Measurements from ENCODE around the gene F10. TPM values are rescaled to one million over a fixed set of nuclear protein-coding genes. Genes with fewer than 3 reads are reported as not detected.

The F10 gene
- total RNA-seq, 6 donors from 2014 or later: 5.3 to 25.0 (median 8.8) TPM

GRCh38 chr13:113166266-113166665 is 43.7 kb downstream of the F10 start:
- Histone ChIP-seq H3K27ac (no peak overlapping the region), H3K4me3 (no peak overlapping the region), H3K4me1 (no peaks in the 10 kb centered on the region), H3K27me3 (peaks cover 0 to 9% (median 3%) of the 10 kb centered on the region in 4 donors), H3K36me3 (peaks cover 0 to 2% (median under 1%) of the 10 kb centered on the region in 4 donors), H3K9me3 (no peaks in the 10 kb centered on the region)
- TF ChIP-seq POLR2A (IDR thresholded peaks at IDR 0.05): no peak
- no peak for TF ChIP-seq POLR2AphosphoS5 (IDR thresholded peaks at IDR 0.05)
- no peak for TF ChIP-seq EP300 (IDR thresholded peaks at IDR 0.05)
- TF ChIP-seq, protein P1, sequence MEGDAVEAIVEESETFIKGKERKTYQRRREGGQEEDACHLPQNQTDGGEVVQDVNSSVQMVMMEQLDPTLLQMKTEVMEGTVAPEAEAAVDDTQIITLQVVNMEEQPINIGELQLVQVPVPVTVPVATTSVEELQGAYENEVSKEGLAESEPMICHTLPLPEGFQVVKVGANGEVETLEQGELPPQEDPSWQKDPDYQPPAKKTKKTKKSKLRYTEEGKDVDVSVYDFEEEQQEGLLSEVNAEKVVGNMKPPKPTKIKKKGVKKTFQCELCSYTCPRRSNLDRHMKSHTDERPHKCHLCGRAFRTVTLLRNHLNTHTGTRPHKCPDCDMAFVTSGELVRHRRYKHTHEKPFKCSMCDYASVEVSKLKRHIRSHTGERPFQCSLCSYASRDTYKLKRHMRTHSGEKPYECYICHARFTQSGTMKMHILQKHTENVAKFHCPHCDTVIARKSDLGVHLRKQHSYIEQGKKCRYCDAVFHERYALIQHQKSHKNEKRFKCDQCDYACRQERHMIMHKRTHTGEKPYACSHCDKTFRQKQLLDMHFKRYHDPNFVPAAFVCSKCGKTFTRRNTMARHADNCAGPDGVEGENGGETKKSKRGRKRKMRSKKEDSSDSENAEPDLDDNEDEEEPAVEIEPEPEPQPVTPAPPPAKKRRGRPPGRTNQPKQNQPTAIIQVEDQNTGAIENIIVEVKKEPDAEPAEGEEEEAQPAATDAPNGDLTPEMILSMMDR (IDR thresholded peaks at IDR 0.05): no peak
- WGBS, 2 donors: 86% methylated on average over 10 of the region's 10 CpGs
- DNase-seq (no peak), ATAC-seq (ENCODE audit: low FRiP score in 2 of 2) (no peak)

GRCh38 chr13:113166681-113167080 is 44.1 kb downstream of the F10 start:
- H3K4me3 ChIP-seq: no peak overlapping the region
- TF ChIP-seq POLR2AphosphoS5 (IDR thresholded peaks at IDR 0.05): no peak
- TF ChIP-seq, protein P1 (IDR thresholded peaks at IDR 0.05): no peak
- no peak for TF ChIP-seq EP300 (IDR thresholded peaks at IDR 0.05)
- no peak for TF ChIP-seq POLR2A (IDR thresholded peaks at IDR 0.05)
- DNase-seq (no peak), ATAC-seq (ENCODE audit: low FRiP score in 2 of 2) (no peak)
- H3K36me3 ChIP-seq: peaks cover 0 to 7% (median 3%) of the 10 kb centered on the region in 4 donors
- no peaks in the 10 kb centered on the region for H3K9me3 ChIP-seq
- WGBS, 2 donors: 87 to 93% methylated on average over 5 of the region's 5 CpGs
- H3K27me3 ChIP-seq: peaks cover 0 to 6% (median 2%) of the 10 kb centered on the region in 4 donors
- no peaks in the 10 kb centered on the region for H3K4me1 ChIP-seq
- H3K27ac ChIP-seq: no peak overlapping the region

- Histone ChIP-seq H3K27me3 (peaks cover 0 to 6% (median 2%) of the 10 kb centered on the region in 4 donors), H3K4me3 (no peak overlapping the region), H3K4me1 (no peaks in the 10 kb centered on the region), H3K36me3 (peaks cover 0 to 10% (median 5%) of the 10 kb centered on the region in 4 donors), H3K27ac (no peak overlapping the region), H3K9me3 (no peaks in the 10 kb centered on the region)
- WGBS, 2 donors: 91 to 93% methylated on average over 10 of the region's 10 CpGs
- no peak for ATAC-seq (ENCODE audit: low FRiP score in 2 of 2)
- no peak for DNase-seq
- no peak for TF ChIP-seq EP300 (IDR thresholded peaks at IDR 0.05)
- TF ChIP-seq, protein P1 (IDR thresholded peaks at IDR 0.05): no peak
- TF ChIP-seq POLR2A (IDR thresholded peaks at IDR 0.05): no peak
- no peak for TF ChIP-seq POLR2AphosphoS5 (IDR thresholded peaks at IDR 0.05)
These were observed 44.6 kb downstream of the F10 start for GRCh38 chr13:113167155-113167554.

GRCh38 chr13:113167575-113167974 is 45.0 kb downstream of the F10 start:
- peaks cover 0 to 6% (median 2%) of the 10 kb centered on the region in 4 donors for H3K27me3 ChIP-seq
- no peak for ATAC-seq (ENCODE audit: low FRiP score in 2 of 2)
- WGBS, 2 donors: 97 to 98% methylated on average over 3 of the region's 3 CpGs

More at GRCh38 chr13:113167575-113167974, 45.0 kb downstream of the F10 start:
- H3K36me3 ChIP-seq: peaks cover 0 to 13% (median 5%) of the 10 kb centered on the region in 4 donors
- H3K4me1 ChIP-seq: no peaks in the 10 kb centered on the region
- H3K9me3 ChIP-seq: no peaks in the 10 kb centered on the region
- TF ChIP-seq POLR2AphosphoS5 (IDR thresholded peaks at IDR 0.05) (no peak), POLR2A (IDR thresholded peaks at IDR 0.05) (no peak), EP300 (IDR thresholded peaks at IDR 0.05) (no peak)
- TF ChIP-seq, protein P1 (IDR thresholded peaks at IDR 0.05): no peak
- no peak overlapping the region for H3K4me3 ChIP-seq
- no peak overlapping the region for H3K27ac ChIP-seq
- DNase-seq: no peak
